ENCODE results near the gene DNER. TPM values are rescaled to one million over a fixed set of nuclear protein-coding genes. Genes with fewer than 3 reads are reported as not detected.

DNER gene
- polyA plus RNA-seq, 3 donors: 0.12 to 0.20 (median 0.16) TPM

- TF ChIP-seq CTCF (IDR thresholded peaks at IDR 0.05): no peak
- Histone ChIP-seq H3K9ac (ENCODE audit: insufficient read depth, low read length, poor library complexity, severe bottlenecking) (no peak overlapping the region), H3K4me1 (ENCODE audit: control insufficient read depth in 1 of 2, insufficient read depth in 2 of 2, low read length in 2 of 2) (no peaks in the 10 kb centered on the region), H4K20me1 (ENCODE audit: insufficient read depth, low read length) (no peaks in the 10 kb centered on the region), H3K27me3 (ENCODE audit: control insufficient read depth in 2 of 2, insufficient read depth in 2 of 2, low read length in 2 of 2) (no peaks in the 10 kb centered on the region), H3K4me2 (replicated peaks; ENCODE audit: extremely low read depth, low read length, poor library complexity, severe bottlenecking) (no peak overlapping the region), H3K27ac (ENCODE audit: low read depth in 1 of 2, low read length in 2 of 2) (no peak overlapping the region), H3K36me3 (replicated peaks in 1 of 2; ENCODE audit: control insufficient read depth in 1 of 2, insufficient read depth in 2 of 2, low read length in 2 of 2) (no peaks in the 10 kb centered on the region), H3K79me2 (ENCODE audit: insufficient read depth, low read length) (no peaks in the 10 kb centered on the region), H3K9me3 (replicated peaks in 1 of 2; ENCODE audit: control insufficient read depth in 1 of 2, insufficient read depth in 1 of 2, low read length in 2 of 2) (no peaks in the 10 kb centered on the region), H3K4me3 (replicated peaks in 1 of 3; ENCODE audit: low read depth in 2 of 3, low read length in 3 of 3) (no peak overlapping the region), H2AFZ (ENCODE audit: insufficient read depth, low read depth, low read length, poor library complexity, severe bottlenecking) (no peak overlapping the region)
- Mint-ChIP-seq H3K36me3 (no peaks in the 10 kb centered on the region), H3K4me1 (no peaks in the 10 kb centered on the region), H3K9me3 (peaks cover 0 to 3% (median 0%) of the 10 kb centered on the region in 7 donors), H3K27me3 (ENCODE audit: low read depth in 3 of 3) (peaks cover 2 to 3% (median 3%) of the 10 kb centered on the region in 3 donors), H3K27ac (no peak overlapping the region), H3K4me3 (no peak overlapping the region)
- intact Hi-C loops (cut with micrococcal nuclease): no loop called here
- DNase-seq: no peak
- 80% methylated on average over 1 of the region's 3 CpGs for WGBS (ENCODE audit: insufficient coverage)
Measured at GRCh38 chr2:229669841-229670240, 44.5 kb downstream of the DNER start.

GRCh38 chr2:229666811-229667210 is 47.5 kb downstream of the DNER start:
- 90% methylated on average over 2 of the region's 3 CpGs for WGBS (ENCODE audit: insufficient coverage)
- Histone ChIP-seq H3K36me3 (replicated peaks in 1 of 2; ENCODE audit: control insufficient read depth in 1 of 2, insufficient read depth in 2 of 2, low read length in 2 of 2) (no peaks in the 10 kb centered on the region), H3K27me3 (ENCODE audit: control insufficient read depth in 2 of 2, insufficient read depth in 2 of 2, low read length in 2 of 2) (no peaks in the 10 kb centered on the region), H3K9ac (ENCODE audit: insufficient read depth, low read length, poor library complexity, severe bottlenecking) (no peak overlapping the region), H3K4me1 (ENCODE audit: control insufficient read depth in 1 of 2, insufficient read depth in 2 of 2, low read length in 2 of 2) (no peaks in the 10 kb centered on the region), H2AFZ (ENCODE audit: insufficient read depth, low read depth, low read length, poor library complexity, severe bottlenecking) (no peak overlapping the region), H3K27ac (ENCODE audit: low read depth in 1 of 2, low read length in 2 of 2) (no peak overlapping the region), H3K4me3 (replicated peaks in 1 of 3; ENCODE audit: low read depth in 2 of 3, low read length in 3 of 3) (no peak overlapping the region), H4K20me1 (ENCODE audit: insufficient read depth, low read length) (no peaks in the 10 kb centered on the region), H3K4me2 (replicated peaks; ENCODE audit: extremely low read depth, low read length, poor library complexity, severe bottlenecking) (no peak overlapping the region), H3K79me2 (ENCODE audit: insufficient read depth, low read length) (no peaks in the 10 kb centered on the region), H3K9me3 (replicated peaks in 1 of 2; ENCODE audit: control insufficient read depth in 1 of 2, insufficient read depth in 1 of 2, low read length in 2 of 2) (no peaks in the 10 kb centered on the region)
- no peak for DNase-seq
- intact Hi-C loops (cut with micrococcal nuclease): no loop called here
- Mint-ChIP-seq H3K4me3 (no peak overlapping the region), H3K4me1 (no peaks in the 10 kb centered on the region), H3K27me3 (ENCODE audit: low read depth in 3 of 3) (peaks cover 0 to 2% (median 0%) of the 10 kb centered on the region in 3 donors), H3K9me3 (peaks cover 0 to 3% (median 0%) of the 10 kb centered on the region in 7 donors), H3K36me3 (no peaks in the 10 kb centered on the region), H3K27ac (no peak overlapping the region)
- no peak for TF ChIP-seq CTCF (IDR thresholded peaks at IDR 0.05)
